ENCODE results near the gene HMGN1. TPM values are rescaled to one million over a fixed set of nuclear protein-coding genes. Genes with fewer than 3 reads are reported as not detected.

HMGN1 gene
- total RNA-seq, 2 donors from 2014 or later: 141 to 270 TPM

GRCh38 chr21:39345440-39345839 lies 3.4 kb downstream of the HMGN1 start:
- no peaks in the 10 kb centered on the region for H3K36me3 ChIP-seq
- no peaks in the 10 kb centered on the region for H3K9me3 ChIP-seq
- no peaks in the 10 kb centered on the region for H3K27me3 ChIP-seq (replicated peaks; ENCODE audit: insufficient read depth)
- H3K4me3 ChIP-seq: no peak overlapping the region
- 55% methylated on average over 6 of the region's 6 CpGs for WGBS
- no peak overlapping the region for H3K27ac ChIP-seq
- intact Hi-C loops (cut with DNase I): no loop called here
- DNase-seq (ENCODE audit: low spot score): no peak
- peaks cover 6% of the 10 kb centered on the region for H3K4me1 ChIP-seq (replicated peaks)
- TF ChIP-seq POLR2AphosphoS5 (IDR thresholded peaks at IDR 0.05) (no peak), POLR2A (IDR thresholded peaks at IDR 0.05) (no peak)
- TF ChIP-seq, protein P1, sequence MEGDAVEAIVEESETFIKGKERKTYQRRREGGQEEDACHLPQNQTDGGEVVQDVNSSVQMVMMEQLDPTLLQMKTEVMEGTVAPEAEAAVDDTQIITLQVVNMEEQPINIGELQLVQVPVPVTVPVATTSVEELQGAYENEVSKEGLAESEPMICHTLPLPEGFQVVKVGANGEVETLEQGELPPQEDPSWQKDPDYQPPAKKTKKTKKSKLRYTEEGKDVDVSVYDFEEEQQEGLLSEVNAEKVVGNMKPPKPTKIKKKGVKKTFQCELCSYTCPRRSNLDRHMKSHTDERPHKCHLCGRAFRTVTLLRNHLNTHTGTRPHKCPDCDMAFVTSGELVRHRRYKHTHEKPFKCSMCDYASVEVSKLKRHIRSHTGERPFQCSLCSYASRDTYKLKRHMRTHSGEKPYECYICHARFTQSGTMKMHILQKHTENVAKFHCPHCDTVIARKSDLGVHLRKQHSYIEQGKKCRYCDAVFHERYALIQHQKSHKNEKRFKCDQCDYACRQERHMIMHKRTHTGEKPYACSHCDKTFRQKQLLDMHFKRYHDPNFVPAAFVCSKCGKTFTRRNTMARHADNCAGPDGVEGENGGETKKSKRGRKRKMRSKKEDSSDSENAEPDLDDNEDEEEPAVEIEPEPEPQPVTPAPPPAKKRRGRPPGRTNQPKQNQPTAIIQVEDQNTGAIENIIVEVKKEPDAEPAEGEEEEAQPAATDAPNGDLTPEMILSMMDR (IDR thresholded peaks at IDR 0.05): no peak

GRCh38 chr21:39344848-39345247 lies 4.0 kb downstream of the HMGN1 start:
- Histone ChIP-seq H3K27me3 (replicated peaks; ENCODE audit: insufficient read depth) (no peaks in the 10 kb centered on the region), H3K9me3 (no peaks in the 10 kb centered on the region), H3K4me3 (no peak overlapping the region), H3K36me3 (no peaks in the 10 kb centered on the region), H3K27ac (no peak overlapping the region), H3K4me1 (replicated peaks) (peaks cover 6% of the 10 kb centered on the region)
- intact Hi-C loops (cut with DNase I): no loop called here
- no peak for TF ChIP-seq POLR2AphosphoS5 (IDR thresholded peaks at IDR 0.05)
- TF ChIP-seq POLR2A (IDR thresholded peaks at IDR 0.05): no peak
- TF ChIP-seq, protein P1 (IDR thresholded peaks at IDR 0.05): no peak
- DNase-seq (ENCODE audit: low spot score): no peak
- WGBS: 68% methylated on average over 5 of the region's 5 CpGs

- DNase-seq (ENCODE audit: low spot score): no peak
- Histone ChIP-seq H3K4me3 (no peak overlapping the region), H3K27ac (no peak overlapping the region), H3K9me3 (no peaks in the 10 kb centered on the region), H3K4me1 (replicated peaks) (no peaks in the 10 kb centered on the region), H3K36me3 (no peaks in the 10 kb centered on the region), H3K27me3 (replicated peaks; ENCODE audit: insufficient read depth) (no peaks in the 10 kb centered on the region)
- WGBS: 94% methylated on average over 6 of the region's 6 CpGs
- TF ChIP-seq, protein P1 (IDR thresholded peaks at IDR 0.05): no peak
- TF ChIP-seq POLR2A (IDR thresholded peaks at IDR 0.05) (no peak), POLR2AphosphoS5 (IDR thresholded peaks at IDR 0.05) (no peak)
- intact Hi-C loops (cut with DNase I): no loop called here
Measured at GRCh38 chr21:39341249-39341923, 7.5 kb downstream of the HMGN1 start.

- DNase-seq (ENCODE audit: low spot score): no peak
- 88% methylated on average over 6 of the region's 6 CpGs for WGBS
- TF ChIP-seq, protein P1 (IDR thresholded peaks at IDR 0.05): no peak
- TF ChIP-seq POLR2AphosphoS5 (IDR thresholded peaks at IDR 0.05) (no peak), POLR2A (IDR thresholded peaks at IDR 0.05) (no peak)
Measured at GRCh38 chr21:39340687-39341086, 8.2 kb downstream of the HMGN1 start.

DNA sequence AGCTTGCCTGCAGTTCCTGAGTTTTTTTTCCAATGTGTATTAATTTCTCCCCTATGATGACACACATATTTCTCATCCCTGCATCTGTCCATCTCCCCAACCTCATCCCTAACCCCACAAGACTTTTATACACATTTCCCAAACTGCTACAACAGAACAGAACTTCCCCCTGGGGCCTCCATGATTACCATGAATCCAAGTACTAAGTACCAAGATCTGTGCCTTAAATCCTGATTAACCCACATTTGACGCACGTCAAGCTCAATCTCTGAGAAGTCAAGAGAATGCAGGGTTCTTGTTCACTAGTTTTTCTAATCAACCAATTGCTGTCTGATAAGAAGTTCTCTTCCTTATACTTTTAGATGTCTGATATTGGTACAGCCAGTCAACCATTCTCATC lies 9.7 kb downstream of the HMGN1 start:
- no peak overlapping the region for H3K27ac ChIP-seq
- no peak for TF ChIP-seq POLR2AphosphoS5 (IDR thresholded peaks at IDR 0.05)
- no peaks in the 10 kb centered on the region for H3K27me3 ChIP-seq (replicated peaks; ENCODE audit: insufficient read depth)
- H3K36me3 ChIP-seq: no peaks in the 10 kb centered on the region
- no peaks in the 10 kb centered on the region for H3K9me3 ChIP-seq
- DNase-seq (ENCODE audit: low spot score): no peak
- no peak overlapping the region for H3K4me3 ChIP-seq
- intact Hi-C loops (cut with DNase I): no loop called here
- H3K4me1 ChIP-seq (replicated peaks): no peaks in the 10 kb centered on the region
- 86% methylated on average over 2 of the region's 2 CpGs for whole genome bisulfite sequencing

More at GRCh38 chr21:39340687-39341086, 8.2 kb downstream of the HMGN1 start:
- Histone ChIP-seq H3K4me1 (replicated peaks) (no peaks in the 10 kb centered on the region), H3K4me3 (no peak overlapping the region), H3K36me3 (no peaks in the 10 kb centered on the region), H3K27ac (no peak overlapping the region), H3K27me3 (replicated peaks; ENCODE audit: insufficient read depth) (no peaks in the 10 kb centered on the region), H3K9me3 (no peaks in the 10 kb centered on the region)
- intact Hi-C loops (cut with DNase I): no loop called here

All from prostate gland (tissue), 2 donors.